GM12873 (cell line): ENCODE results near the gene TKFC.

Experiments
- CTCF ChIP-seq: IDR thresholded peaks from 2 replicates; pipeline ENCODE4 v1.5.1; 2012; ENCODE audit warnings: low read depth, mild to moderate bottlenecking, moderate library complexity, low read length, control low read depth; ENCODE audit not compliant: insufficient read depth; ENCODE audit errors: missing control alignments

TKFC gene

DNA sequence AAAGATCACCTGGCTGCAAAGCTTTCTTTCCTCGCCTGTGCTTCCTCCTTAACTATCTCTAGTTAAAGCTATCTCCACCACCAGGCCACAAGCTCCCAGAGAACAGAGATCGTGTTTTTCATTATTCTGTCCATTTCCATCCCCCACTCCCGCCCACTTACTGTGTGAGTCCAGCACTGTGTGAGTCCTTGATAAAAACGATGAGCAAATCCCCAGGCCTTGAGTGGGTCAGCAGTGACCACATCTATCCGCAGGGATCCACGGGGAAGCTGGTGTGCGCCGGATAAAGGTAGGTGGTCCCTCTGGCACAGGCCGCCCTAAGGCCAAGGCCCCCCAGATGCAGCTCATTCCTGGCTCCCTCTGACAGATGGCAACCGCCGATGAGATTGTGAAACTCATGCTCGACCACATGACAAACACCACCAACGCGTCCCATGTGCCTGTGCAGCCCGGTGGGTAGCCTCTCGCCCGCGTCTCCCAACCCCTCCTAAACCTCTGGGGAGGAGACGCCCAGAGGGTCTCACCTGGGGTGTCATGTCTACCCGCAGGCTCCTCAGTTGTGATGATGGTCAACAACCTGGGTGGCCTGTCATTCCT lies 9.3 kb downstream of the TKFC start:
- no peak for TF ChIP-seq CTCF

DNA sequence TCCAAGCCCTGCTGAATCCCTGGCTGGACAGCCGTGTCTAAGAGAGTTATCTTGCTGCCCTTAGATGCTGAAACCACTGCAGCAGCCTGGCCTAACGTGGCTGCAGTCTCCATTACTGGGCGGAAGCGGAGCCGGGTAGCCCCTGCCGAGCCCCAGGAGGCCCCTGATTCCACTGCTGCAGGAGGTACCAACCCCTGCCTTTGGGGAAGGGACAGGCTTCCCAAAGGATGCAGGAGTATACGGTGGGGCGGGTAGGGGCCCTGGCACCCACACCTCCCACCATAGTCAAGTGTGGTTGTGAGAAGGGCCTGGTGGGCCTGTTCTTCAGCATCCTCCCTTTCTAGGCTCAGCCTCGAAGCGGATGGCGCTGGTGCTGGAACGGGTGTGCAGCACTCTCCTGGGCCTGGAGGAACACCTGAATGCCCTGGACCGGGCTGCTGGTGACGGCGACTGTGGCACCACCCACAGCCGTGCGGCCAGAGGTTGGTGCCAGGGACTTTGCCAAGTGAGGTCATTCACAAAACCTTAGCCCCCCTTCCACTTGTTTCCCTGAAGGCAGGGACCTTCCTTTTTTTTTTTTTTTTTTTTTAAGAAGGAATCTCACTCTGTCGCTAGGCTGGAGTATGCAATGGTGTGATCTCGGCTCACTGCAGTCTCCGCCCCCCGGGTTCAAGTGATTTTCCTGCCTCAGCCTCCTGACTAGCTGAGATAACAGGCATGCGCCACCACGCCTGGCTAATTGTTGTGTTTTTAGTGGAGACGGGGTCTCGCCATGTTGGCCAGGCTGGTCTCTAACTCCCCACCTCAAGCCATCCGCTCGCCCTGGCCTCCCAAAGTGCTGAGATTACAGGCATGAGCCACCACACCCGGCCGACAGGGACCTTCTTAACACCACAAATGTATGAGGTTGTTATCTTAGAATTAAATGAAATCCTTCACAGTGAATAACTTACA lies 11.0 kb downstream of the TKFC start:
- TF ChIP-seq CTCF: no peak

- no peak for TF ChIP-seq CTCF
Measured at GRCh38 chr11:61345170-61345610, 12.2 kb downstream of the TKFC start.

DNA sequence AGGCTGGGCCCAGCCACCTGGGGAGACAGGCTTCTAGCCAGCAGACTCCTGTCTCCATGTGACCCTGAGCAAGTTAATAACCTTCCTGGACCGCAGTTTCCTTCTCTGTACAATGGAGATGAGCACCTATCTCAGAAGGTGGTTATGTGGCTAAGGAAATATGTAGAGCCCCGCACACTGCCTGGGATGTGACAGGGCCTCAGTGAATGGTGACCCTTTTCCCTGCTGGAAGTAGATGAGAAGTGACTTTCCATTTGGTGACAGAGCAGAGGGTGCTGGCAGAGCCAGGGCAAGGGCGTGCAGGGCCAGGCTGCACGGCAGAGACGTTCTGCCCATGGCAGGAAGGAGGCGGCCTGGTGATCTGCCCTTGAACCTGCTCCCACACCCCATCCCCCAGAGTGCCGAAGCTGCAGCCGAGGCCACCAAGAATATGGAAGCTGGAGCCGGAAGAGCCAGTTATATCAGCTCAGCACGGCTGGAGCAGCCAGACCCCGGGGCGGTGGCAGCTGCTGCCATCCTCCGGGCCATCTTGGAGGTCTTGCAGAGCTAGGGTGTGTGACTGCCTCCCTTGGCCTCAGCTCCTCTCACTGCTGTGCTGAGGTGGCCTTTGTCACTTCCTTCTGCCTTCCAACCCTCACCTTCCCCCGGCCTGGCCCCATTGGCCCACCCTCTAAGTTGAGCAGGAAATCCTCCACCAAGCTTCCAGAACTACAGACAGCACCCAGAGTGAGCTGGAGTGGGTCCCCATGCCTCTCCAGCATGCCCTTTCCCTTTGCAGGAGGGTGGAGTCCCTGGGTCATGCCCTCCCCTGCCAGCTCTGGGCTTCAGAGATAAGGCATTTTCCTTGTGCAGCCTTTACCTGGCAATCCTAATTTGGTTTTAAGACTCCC lies 13.2 kb downstream of the TKFC start:
- no peak for TF ChIP-seq CTCF

- no peak for TF ChIP-seq CTCF
Measured at GRCh38 chr11:61347916-61348461, 15.0 kb downstream of the TKFC start.

GRCh38 chr11:61349189-61349751 lies 16.2 kb downstream of the TKFC start:
- no peak for TF ChIP-seq CTCF
